Medulla oblongata (tissue), 1 donor: ENCODE measurements around the gene KLHL30.
A peak's percentile ranks its signal among the peaks of the same experiment; 100 is the strongest.

Source experiments
- DNase-seq: peaks from one replicate; pipeline ENCODE4 v3.0.0-alpha.2; 2015; ENCODE audit errors: extremely low spot score

Gene KLHL30

GRCh38 chr2:238187618-238188548 is 49.4 kb downstream of the KLHL30 start:
- DNase-seq = peak; percentile 63

- DNase-seq = no peak
These were observed 52.0 kb downstream of the KLHL30 start for GRCh38 chr2:238190445-238190844.
